Mononuclear cell (primary cell): ENCODE data around the gene GPX8. TPM values are rescaled to one million over a fixed set of nuclear protein-coding genes. Genes with fewer than 3 reads are reported as not detected.

ENCODE experiments used
- H3K27me3 ChIP-seq: 2 replicates; pipeline ENCODE4 v1.6.0; 2011; ENCODE audit warnings: low read length, control low read depth; ENCODE audit not compliant: insufficient read depth
- H3K4me1 ChIP-seq: 2 replicates; pipeline ENCODE4 v1.5.1; 2011; ENCODE audit warnings: mild to moderate bottlenecking, low read length, control low read depth; ENCODE audit not compliant: insufficient read depth
- H3K4me3 ChIP-seq: 2 replicates; pipeline ENCODE4 v1.5.1; 2011; ENCODE audit warnings: mild to moderate bottlenecking, low read length, moderate library complexity
- H3K9me3 ChIP-seq: 2 replicates; pipeline ENCODE4 v1.5.1; 2011; ENCODE audit warnings: low read depth, mild to moderate bottlenecking, control low read depth, low read length
- total RNA-seq: library from RNA; depleted of rRNA; stranded (reverse); fragments of >200 nt; gene quantifications from one replicate; pipeline ENCODE4 v1.2.3, GENCODE V29; 2012

Gene GPX8, protein sequence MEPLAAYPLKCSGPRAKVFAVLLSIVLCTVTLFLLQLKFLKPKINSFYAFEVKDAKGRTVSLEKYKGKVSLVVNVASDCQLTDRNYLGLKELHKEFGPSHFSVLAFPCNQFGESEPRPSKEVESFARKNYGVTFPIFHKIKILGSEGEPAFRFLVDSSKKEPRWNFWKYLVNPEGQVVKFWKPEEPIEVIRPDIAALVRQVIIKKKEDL
- 0.10 TPM for total RNA-seq

- H3K4me3 ChIP-seq = no peak within 1 kb of the TSS
- peaks cover 35% of the 10 kb centered on the region for H3K27me3 ChIP-seq
- H3K9me3 ChIP-seq = no peaks in the 10 kb centered on the region
- H3K4me1 ChIP-seq = no peaks in the 10 kb centered on the region
These were observed at the start of gene GPX8 for GRCh38 chr5:55159763-55160492. TSS of gene GPX8 (plus strand) at chr5:55160171. CDS start at chr5:55160193, 22 bp downstream.

DNA sequence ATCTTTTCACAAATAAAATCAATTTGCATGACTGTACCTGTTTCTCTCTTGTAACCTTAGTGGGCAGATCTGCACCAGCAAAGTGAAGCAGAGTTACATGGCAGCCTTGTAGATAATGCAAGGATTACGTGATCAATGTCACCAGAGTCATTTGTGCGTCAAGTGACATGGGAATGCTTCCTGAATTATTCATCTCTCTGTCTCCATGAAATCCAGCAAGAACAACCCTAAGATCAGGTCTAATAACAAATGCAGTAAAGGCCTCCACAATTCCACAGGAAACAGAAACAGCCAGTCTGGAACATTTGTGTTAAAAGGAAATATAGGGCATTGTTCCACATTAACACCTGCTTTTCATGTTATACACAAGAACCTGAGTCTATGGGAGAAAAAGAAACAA is 49.8 kb upstream of the GPX8 start:
- Histone ChIP-seq H3K4me3 (no peak overlapping the region), H3K4me1 (peaks cover 2% of the 10 kb centered on the region), H3K9me3 (no peaks in the 10 kb centered on the region)

DNA sequence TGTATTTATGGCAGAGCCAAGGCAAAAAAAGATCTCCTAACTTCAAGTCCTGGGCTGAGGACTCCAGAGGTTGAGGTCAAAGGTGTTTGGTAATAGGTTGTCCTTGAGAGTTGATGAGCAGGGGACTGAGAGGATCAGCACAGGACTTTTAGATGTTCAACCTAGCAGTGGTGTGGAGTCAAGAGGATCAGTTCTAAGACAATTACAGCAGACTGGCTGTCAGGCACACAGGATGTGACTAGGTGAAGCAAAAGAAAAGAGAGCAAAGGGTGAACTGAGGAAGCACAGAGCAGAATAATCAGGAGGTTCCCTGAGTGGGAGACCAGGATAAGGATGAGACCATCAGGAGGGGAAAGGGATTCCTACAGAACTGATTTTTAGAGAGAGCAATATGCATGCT is 46.6 kb upstream of the GPX8 start:
- Histone ChIP-seq H3K27me3 (no peaks in the 10 kb centered on the region), H3K4me3 (no peak overlapping the region), H3K4me1 (no peaks in the 10 kb centered on the region)

More for the DNA sequence above, 49.8 kb upstream of the GPX8 start:
- H3K27me3 ChIP-seq = no peaks in the 10 kb centered on the region

GRCh38 chr5:55114061-55114460 is 45.9 kb upstream of the GPX8 start:
- Histone ChIP-seq H3K27me3 (no peaks in the 10 kb centered on the region), H3K9me3 (no peaks in the 10 kb centered on the region), H3K4me1 (no peaks in the 10 kb centered on the region), H3K4me3 (no peak overlapping the region)

More for the DNA sequence above, 46.6 kb upstream of the GPX8 start:
- no peaks in the 10 kb centered on the region for H3K9me3 ChIP-seq

- H3K4me1 ChIP-seq = no peaks in the 10 kb centered on the region
- no peaks in the 10 kb centered on the region for H3K27me3 ChIP-seq
- H3K4me3 ChIP-seq = no peak overlapping the region
- no peaks in the 10 kb centered on the region for H3K9me3 ChIP-seq
These were observed 36.6 kb upstream of the GPX8 start for GRCh38 chr5:55123365-55123764.

DNA sequence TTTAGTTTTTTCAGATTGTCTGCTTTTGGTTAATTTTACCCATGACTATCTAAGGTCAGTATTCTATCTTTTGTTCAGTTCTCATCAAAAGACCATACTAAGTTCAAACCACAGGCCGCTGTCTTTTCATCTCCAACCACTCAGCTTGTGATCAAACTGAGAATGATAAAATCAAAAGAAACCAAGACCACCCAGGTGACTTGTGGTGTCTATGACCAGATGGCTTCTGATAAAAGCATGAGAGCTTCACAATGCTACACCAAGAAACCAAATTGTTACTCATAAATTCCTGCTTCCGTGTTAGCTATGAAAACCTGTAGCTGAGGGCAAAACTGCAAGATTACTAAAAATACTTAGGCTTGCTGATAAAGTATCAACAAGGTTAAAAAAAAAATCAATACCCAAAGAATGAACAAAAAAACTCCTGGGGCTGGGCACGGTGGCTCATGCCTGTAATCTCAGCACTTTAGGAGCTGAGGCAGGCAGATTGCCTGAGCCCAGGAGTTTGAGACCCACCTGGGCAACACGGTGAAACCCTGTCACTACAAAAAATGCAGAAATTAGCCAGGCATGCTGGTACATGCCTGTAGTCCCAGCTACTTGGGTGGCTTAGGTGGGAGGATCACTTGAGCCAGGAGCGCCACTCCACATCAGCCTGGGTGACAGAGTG is 25.8 kb upstream of the GPX8 start:
- Histone ChIP-seq H3K4me1 (peaks cover 5% of the 10 kb centered on the region), H3K27me3 (no peaks in the 10 kb centered on the region), H3K4me3 (no peak overlapping the region), H3K9me3 (no peaks in the 10 kb centered on the region)

GRCh38 chr5:55136521-55136920 is 23.4 kb upstream of the GPX8 start:
- Histone ChIP-seq H3K4me3 (no peak overlapping the region), H3K4me1 (peaks cover 5% of the 10 kb centered on the region), H3K27me3 (no peaks in the 10 kb centered on the region), H3K9me3 (no peaks in the 10 kb centered on the region)

DNA sequence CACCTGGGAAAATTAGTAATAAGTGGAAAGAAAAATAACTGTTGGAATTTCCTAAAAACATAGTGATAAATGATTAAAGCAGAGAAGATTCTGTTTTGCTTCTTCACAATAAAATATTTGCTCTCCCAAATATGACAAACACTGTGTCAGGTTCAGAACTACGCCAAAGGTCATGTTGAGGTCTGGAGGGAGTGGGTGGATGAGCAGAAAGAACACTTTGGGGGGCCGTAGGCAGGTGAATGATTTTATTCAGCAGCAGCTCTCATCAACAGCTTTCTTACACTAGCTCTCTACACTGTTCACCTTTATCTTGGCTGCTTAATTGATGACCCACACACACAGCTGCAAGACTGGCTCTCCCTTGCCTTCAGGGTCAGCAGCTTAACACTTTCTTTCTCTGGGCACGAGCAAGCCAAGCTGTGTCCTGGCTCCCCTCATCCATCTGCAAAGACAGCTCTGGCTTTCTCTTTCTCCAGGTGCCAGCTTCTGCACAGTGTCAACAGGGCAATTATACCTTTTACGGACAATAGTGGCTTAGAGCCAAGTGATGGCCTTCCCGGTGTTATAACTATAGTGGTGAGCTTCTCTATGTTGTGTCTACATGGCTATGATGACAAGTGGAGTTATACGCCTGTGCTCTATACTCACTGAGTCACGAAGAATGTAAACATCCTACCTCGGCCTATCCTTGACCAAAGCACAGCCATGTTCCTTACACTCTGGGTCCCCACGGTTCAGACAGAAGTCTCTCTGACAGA is 18.9 kb upstream of the GPX8 start:
- H3K9me3 ChIP-seq = no peaks in the 10 kb centered on the region

GRCh38 chr5:55141945-55142690 is 17.9 kb upstream of the GPX8 start:
- Histone ChIP-seq H3K27me3 (no peaks in the 10 kb centered on the region), H3K9me3 (no peaks in the 10 kb centered on the region), H3K4me1 (no peaks in the 10 kb centered on the region), H3K4me3 (no peak overlapping the region)

More for the DNA sequence above, 18.9 kb upstream of the GPX8 start:
- Histone ChIP-seq H3K27me3 (no peaks in the 10 kb centered on the region), H3K4me3 (no peak overlapping the region), H3K4me1 (no peaks in the 10 kb centered on the region)

GRCh38 chr5:55143624-55144023 is 16.3 kb upstream of the GPX8 start:
- Histone ChIP-seq H3K4me1 (no peaks in the 10 kb centered on the region), H3K4me3 (no peak overlapping the region), H3K27me3 (no peaks in the 10 kb centered on the region), H3K9me3 (no peaks in the 10 kb centered on the region)

GRCh38 chr5:55146080-55146479 is 13.9 kb upstream of the GPX8 start:
- no peaks in the 10 kb centered on the region for H3K9me3 ChIP-seq
- no peaks in the 10 kb centered on the region for H3K27me3 ChIP-seq
- H3K4me3 ChIP-seq = no peak overlapping the region
- no peaks in the 10 kb centered on the region for H3K4me1 ChIP-seq

DNA sequence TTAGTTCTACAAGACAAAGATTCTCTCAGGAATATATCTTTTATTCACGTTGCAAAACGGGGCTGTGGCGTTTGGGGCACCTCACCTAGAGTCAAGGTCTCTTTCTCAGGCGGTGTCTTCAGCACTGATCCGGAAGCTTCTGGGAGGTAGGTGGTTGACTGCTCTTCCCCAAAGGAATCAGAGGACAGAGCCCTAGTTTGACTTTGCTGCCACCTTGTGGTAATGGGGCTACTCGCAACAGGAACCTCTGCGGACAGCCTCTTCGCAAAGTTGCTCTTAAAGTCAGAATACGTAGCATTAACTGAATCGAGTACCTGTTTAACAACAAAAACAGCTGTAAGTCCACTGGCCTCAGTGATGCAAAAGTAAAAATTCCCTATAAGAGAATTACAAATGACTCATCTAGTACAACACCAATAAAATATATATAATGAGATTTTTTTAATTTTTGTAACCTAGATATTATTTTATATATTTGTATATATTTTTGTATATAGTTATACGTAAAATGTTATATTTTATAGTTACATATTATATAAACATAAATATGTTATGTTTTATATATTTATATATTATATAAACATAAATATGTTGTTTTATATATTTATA is 13.3 kb upstream of the GPX8 start:
- Histone ChIP-seq H3K4me1 (no peaks in the 10 kb centered on the region), H3K27me3 (no peaks in the 10 kb centered on the region), H3K9me3 (no peaks in the 10 kb centered on the region), H3K4me3 (no peak overlapping the region)

DNA sequence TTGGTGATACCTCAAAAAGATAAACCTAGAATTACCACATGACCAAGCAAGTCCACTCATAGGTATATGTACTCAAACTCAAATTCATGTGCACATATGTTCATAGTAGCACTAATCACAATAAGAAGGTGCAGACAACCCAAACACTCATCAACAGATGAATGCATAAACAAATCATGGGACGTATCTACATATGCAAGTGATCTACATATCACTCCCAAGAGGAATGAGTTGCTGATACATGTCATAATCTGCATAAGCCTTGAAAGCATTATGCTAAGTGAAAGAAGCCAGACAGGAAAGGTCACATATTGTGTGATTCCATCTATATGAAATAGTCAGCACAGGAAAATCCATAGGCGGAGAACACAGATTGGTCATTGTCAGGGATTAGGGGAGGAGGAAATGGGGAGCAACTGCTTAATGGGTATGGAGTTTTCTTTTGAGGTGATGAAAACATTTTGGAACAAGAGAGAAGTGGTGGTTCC is 10.6 kb upstream of the GPX8 start:
- Histone ChIP-seq H3K4me3 (no peak overlapping the region), H3K9me3 (no peaks in the 10 kb centered on the region), H3K4me1 (no peaks in the 10 kb centered on the region), H3K27me3 (no peaks in the 10 kb centered on the region)
